Measurements from ENCODE around the gene MKNK2. TPM values are rescaled to one million over a fixed set of nuclear protein-coding genes. Genes with fewer than 3 reads are reported as not detected.
"Not testable (repeated sequence)": the region's sequence is repeated elsewhere in the genome, so short reads cannot be mapped to it uniquely, and the experiment has no call there.

Gene MKNK2
- total RNA-seq, 4 donors from 2014 or later: 189 to 279 (median 236) TPM

GRCh38 chr19:2034729-2035589 is 16.1 kb downstream of the MKNK2 start:
- Histone ChIP-seq H3K27me3 (no peaks in the 10 kb centered on the region), H3K27ac (peak overlapping the region; percentile 52 to 97 (median 94)), H3K9me3 (peaks cover 0 to 5% of the 10 kb centered on the region in 2 donors), H3K36me3 (peaks cover 0 to 16% (median 2%) of the 10 kb centered on the region in 4 donors), H3K4me1 (peaks cover 27 to 42% (median 35%) of the 10 kb centered on the region in 4 donors), H3K4me3 (peak overlapping the region in 2 of 4 donors; percentile 6)
- in situ Hi-C loops (cut with MboI; ENCODE audit: low pct_ligation_motif_present in 1 of 4, low pct_unique_long_range_greater_than_20kb in 1 of 4, low sequenced_read_pairs in 3 of 4) (no loop called here), intact Hi-C loops (cut with DNase I; ENCODE audit: low total_unique reads) (no loop called here)
- TF ChIP-seq CTCF (IDR thresholded peaks at IDR 0.05): no peak
- TF ChIP-seq POLR2A (IDR thresholded peaks at IDR 0.05): peak; percentile 23
- WGBS, 2 donors (ENCODE audit: low coverage in 1 of 2): 42% methylated on average over 34 of the region's 34 CpGs; no CpG with 5 or more reads in 1 of the 2 donors
- peak; percentile 87 for DNase-seq

GRCh38 chr19:2034253-2034652 is 16.8 kb downstream of the MKNK2 start:
- peaks cover 27 to 46% (median 35%) of the 10 kb centered on the region in 4 donors for H3K4me1 ChIP-seq
- DNase-seq; H3K27me3 ChIP-seq; H3K9me3 ChIP-seq; in situ Hi-C loops (cut with MboI; ENCODE audit: low pct_ligation_motif_present in 1 of 4, low pct_unique_long_range_greater_than_20kb in 1 of 4, low sequenced_read_pairs in 3 of 4); intact Hi-C loops (cut with DNase I; ENCODE audit: low total_unique reads); H3K36me3 ChIP-seq: not testable (repeated sequence)
- WGBS, 2 donors (ENCODE audit: low coverage in 1 of 2): 84 to 92% methylated on average over 6 to 15 of the region's 15 CpGs
- H3K4me3 ChIP-seq: peak overlapping the region in 2 of 4 donors; percentile 6
- peak overlapping the region; percentile 52 to 97 (median 94) for H3K27ac ChIP-seq

- intact Hi-C loops (cut with DNase I; ENCODE audit: low total_unique reads) (no loop called here), in situ Hi-C loops (cut with MboI; ENCODE audit: low pct_ligation_motif_present in 1 of 4, low pct_unique_long_range_greater_than_20kb in 1 of 4, low sequenced_read_pairs in 3 of 4) (no loop called here)
- Histone ChIP-seq H3K9me3 (peaks cover 0 to 5% of the 10 kb centered on the region in 2 donors), H3K4me1 (peaks cover 27 to 51% (median 36%) of the 10 kb centered on the region in 4 donors), H3K4me3 (no peak overlapping the region), H3K27me3 (no peaks in the 10 kb centered on the region), H3K36me3 (peaks cover 0 to 5% (median 0%) of the 10 kb centered on the region in 4 donors), H3K27ac (peak overlapping the region; percentile 93 to 97 (median 96))
- 81% methylated on average over 9 of the region's 9 CpGs; no CpG with 5 or more reads in 1 of the 2 donors for WGBS, 2 donors (ENCODE audit: low coverage in 1 of 2)
- TF ChIP-seq EP300 (IDR thresholded peaks at IDR 0.05; ENCODE audit: low read depth) (no peak), POLR2AphosphoS5 (IDR thresholded peaks at IDR 0.05) (no peak), POLR2A (IDR thresholded peaks at IDR 0.05) (no peak)
- DNase-seq: no peak
Observed at GRCh38 chr19:2033825-2034159, 17.3 kb downstream of the MKNK2 start.

GRCh38 chr19:2033115-2033824 is 17.8 kb downstream of the MKNK2 start:
- Histone ChIP-seq H3K4me1 (peaks cover 27 to 56% (median 38%) of the 10 kb centered on the region in 4 donors), H3K27me3 (no peaks in the 10 kb centered on the region), H3K27ac (peak overlapping the region; percentile 93 to 97 (median 96)), H3K9me3 (peaks cover 0 to 5% of the 10 kb centered on the region in 2 donors), H3K36me3 (no peaks in the 10 kb centered on the region), H3K4me3 (no peak overlapping the region)
- in situ Hi-C loops (cut with MboI; ENCODE audit: low pct_ligation_motif_present in 1 of 4, low pct_unique_long_range_greater_than_20kb in 1 of 4, low sequenced_read_pairs in 3 of 4) (no loop called here), intact Hi-C loops (cut with DNase I; ENCODE audit: low total_unique reads) (no loop called here)
- TF ChIP-seq POLR2A (IDR thresholded peaks at IDR 0.05) (no peak), EP300 (IDR thresholded peaks at IDR 0.05; ENCODE audit: low read depth) (no peak), POLR2AphosphoS5 (IDR thresholded peaks at IDR 0.05) (no peak), CTCF (IDR thresholded peaks at IDR 0.05) (no peak)
- WGBS, 2 donors (ENCODE audit: low coverage in 1 of 2): 90% methylated on average over 6 of the region's 6 CpGs; no CpG with 5 or more reads in 1 of the 2 donors
- no peak for DNase-seq

Data from transverse colon (tissue), 4 donors.